HG02852 (cell line): ENCODE measurements around the gene PPP2R5C.

Experiments
- ATAC-seq: cut with Tn5 transposase; IDR thresholded peaks from one replicate; pipeline ENCODE4 v1.9.1; 2021; ENCODE audit warnings: mild to moderate bottlenecking, moderate library complexity; ENCODE audit not compliant: unreplicated experiment

PPP2R5C gene

DNA sequence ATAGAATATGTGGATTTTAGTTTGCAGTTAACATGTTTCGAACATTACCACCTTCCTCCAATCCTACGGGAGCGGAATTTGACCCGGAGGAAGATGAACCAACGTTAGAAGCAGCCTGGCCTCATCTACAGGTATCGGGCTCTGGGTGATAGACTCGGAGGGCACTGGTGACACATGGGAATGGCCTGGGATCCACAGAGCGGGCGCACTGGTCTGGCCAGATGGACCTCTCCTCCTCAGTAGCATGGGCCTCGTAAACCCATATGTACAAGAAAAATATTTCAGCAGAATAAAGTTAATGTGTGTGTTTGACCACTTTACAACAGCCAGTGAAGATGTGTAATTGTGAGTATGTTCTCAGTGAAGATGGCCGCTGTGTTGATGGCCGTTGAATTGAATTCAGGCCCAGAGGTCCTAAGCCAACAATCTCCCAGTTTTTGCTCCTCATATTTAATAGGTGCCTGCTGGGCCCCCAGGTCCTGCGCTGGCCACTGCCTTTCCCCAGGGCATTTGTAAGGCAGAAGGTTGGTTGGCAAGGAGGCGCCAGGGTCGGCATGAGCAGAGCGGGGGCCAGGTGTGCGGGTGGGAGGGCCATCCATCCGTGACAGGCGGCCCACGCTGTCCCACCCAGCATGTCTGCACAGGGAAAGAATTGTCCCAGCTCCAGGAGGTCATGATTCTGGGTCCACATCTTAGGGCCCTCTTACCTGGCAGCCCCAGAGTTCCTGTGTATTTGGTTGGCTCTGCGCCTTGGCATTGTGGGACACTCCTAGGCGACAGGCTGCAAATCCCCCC is 120.8 kb downstream of the PPP2R5C start:
- ATAC-seq: no peak

- no peak for ATAC-seq
Measured at GRCh38 chr14:101884089-101884933, 122.8 kb downstream of the PPP2R5C start.

GRCh38 chr14:101884934-101885576 is 123.5 kb downstream of the PPP2R5C start:
- no peak for ATAC-seq

DNA sequence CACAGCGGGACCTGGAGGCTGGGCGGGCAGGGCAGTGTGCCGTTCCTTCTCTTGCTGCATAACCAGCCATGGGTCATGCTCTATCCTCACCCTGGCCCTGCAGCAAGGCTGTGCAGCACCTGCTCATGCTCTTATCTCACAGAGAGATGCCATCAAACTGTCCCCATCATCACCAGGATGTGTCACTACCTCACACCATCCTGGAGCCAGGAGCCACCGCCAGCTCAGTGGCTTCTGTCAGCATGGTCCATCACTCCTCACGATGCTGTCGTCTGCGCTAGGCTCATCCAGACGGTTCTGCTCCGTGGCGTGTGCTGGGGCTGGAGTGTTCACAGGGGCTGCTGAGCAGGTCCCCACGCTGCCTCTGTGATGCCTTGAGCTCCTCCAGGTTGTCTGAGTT is 125.7 kb downstream of the PPP2R5C start:
- ATAC-seq: no peak

DNA sequence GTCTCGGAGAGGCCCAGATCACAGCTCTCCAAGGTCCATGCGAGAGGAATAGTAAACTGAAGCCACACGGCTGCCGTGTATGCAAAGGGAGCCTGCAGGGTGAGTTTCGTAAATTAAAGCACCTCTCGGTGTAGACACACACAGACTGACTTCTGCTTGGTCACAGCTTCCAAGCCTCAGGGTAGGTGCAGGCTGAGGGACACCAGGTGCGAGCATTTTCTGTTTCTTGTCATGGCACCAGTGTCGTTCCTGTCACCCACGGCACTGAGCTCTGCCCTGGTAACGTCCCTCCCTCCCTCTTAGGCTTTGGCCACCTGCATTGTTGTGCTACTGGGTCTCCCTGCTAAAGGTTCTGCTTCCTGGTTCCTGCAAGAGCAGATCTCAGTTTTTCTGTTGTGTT is 126.7 kb downstream of the PPP2R5C start:
- no peak for ATAC-seq

DNA sequence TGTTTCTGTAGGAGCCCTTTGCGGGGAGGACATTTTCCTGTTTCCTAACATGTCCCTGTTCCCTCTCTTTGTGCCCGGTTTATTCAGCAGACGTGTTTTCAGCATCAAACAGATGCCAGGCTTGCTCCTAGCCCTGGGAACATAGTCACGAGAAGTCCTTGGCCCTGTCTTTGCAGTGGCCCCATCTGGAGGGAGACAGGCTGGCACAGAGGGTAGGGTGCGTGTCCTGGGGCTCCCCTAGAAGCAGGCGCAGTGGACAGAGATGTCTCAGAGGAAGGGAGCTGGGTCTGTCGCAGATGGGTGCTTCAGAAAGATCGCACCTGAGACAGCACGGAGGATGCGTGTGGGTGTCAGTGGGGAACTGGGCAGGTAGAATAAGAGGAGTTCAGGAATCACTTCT is 127.9 kb downstream of the PPP2R5C start:
- ATAC-seq: no peak

GRCh38 chr14:101889898-101890297 is 128.4 kb downstream of the PPP2R5C start:
- no peak for ATAC-seq

DNA sequence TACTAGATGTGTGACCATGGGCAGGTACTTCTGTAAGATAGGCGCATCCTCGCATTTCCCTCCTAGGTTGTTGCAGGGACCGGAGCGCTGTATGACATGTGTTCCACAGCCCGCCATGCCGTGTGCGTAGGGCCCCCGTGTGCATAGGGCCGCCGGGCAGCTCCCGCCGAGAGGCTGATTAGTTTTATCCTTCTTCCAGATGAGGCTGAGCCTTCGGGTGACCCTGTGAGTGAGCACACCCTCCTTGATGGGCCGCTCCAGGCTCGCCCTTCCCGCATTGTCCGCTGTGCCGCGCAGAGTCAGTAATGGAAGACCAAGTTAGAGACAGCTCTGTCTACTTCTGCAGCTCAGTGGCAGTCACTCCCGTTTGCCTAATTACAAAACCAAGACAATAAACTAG is 130.0 kb downstream of the PPP2R5C start:
- ATAC-seq: no peak

- ATAC-seq: no peak
Measured at GRCh38 chr14:101893759-101894158, 132.2 kb downstream of the PPP2R5C start.

- no peak for ATAC-seq
Measured at GRCh38 chr14:101894365-101895081, 133.0 kb downstream of the PPP2R5C start.

DNA sequence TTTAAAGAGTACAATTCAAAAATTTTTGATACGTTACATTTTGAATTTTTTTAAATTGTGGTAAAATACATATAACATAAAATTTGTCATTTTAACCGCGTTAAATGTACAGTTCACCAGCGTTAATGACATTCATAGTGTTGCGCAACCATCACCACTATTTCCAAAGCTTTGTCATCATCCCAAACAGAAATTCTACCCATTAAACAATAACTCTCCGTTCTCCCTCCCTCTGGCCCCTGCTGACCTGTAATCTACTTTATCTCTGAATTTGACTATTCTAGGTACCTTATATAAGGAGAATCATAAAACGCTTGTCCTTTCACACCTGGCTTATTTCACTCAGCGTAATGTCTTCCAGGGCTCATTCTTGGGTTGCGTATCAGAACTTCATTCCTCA is 133.7 kb downstream of the PPP2R5C start:
- no peak for ATAC-seq

GRCh38 chr14:101897326-101897725 is 135.8 kb downstream of the PPP2R5C start:
- no peak for ATAC-seq

GRCh38 chr14:101898416-101898815 is 136.9 kb downstream of the PPP2R5C start:
- no peak for ATAC-seq

- ATAC-seq: no peak
Measured at GRCh38 chr14:101899263-101899662, 137.8 kb downstream of the PPP2R5C start.

DNA sequence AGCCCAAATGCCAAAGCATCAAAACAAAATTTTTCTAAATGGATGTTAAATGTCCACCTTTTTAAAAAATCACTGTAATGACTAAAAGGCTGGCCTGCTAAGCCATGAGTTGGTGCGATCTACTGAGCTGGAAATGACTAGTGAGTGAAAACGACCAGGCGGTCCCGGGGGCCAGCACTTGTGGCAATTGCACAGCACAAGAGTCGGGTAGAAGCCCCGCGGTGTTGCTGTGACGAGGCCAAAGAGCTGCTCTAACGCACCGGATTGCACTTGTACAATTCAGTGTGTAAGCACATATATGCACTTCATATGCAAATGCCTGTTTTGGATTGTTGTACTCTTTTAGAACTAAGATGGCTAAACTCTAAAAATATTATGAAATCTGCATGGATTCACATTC is 138.7 kb downstream of the PPP2R5C start:
- ATAC-seq: no peak

GRCh38 chr14:101903111-101903561 is 141.6 kb downstream of the PPP2R5C start:
- ATAC-seq: no peak

DNA sequence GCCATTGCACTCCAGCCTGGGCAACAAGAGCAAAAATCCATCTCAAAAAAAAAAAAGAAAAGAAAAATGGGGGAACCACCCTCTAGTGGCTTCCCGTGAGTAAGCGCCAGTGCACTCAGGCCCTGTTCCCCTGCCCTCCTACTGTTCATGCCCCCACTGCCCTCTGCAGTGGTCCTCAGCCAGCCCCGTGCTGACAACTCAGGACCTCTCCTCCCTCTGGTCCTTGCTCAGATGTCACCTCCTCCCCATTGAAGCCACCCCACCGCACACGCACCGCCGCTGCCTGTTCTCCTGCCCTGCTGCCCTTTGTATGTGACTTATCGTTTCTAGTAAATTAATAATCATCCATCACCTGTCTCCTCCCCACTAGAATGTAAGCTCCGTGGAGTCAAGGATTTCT is 144.1 kb downstream of the PPP2R5C start:
- no peak for ATAC-seq

GRCh38 chr14:101906645-101907044 is 145.1 kb downstream of the PPP2R5C start:
- no peak for ATAC-seq

DNA sequence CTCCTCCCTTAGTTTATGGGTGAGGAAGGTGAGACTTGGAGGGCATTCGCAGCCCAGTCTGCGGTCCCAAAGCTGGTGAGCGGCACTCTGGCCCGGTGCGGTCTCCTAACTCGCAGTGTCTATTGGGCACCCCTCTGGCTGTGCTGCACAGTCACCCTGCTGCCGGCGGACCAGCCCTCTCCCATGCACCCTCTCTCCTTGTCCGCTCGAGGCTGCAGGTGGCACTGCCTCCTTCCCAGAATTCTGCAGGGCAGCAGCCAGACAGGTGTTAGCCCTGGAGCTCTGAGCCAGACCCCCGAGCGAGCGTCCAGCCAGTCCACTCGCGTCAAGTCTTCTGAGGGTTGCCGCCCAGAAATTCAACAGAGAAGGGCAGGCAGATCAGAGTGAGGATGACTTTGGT is 146.1 kb downstream of the PPP2R5C start:
- ATAC-seq: no peak

DNA sequence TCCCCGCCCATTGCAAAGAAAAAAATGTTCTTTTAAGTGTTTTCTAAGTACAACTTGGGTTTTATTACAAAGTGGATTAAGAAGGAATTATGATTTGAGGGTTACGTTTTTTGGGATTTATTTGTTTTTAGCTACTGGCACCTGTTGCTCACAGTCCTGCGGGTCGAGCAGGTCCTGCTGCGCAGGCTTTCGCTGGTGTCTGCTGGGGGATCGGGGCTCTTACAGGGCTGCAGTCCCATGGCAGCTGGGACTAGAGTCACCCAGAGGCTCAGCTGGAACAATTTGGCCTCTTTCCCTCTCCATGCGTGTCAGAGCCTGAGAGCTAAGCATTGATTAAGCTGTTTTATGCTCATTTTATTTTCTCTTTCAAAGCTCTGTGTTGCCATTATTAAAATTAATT is 147.3 kb downstream of the PPP2R5C start:
- no peak for ATAC-seq
